ENCODE results near the gene CTNNA3. TPM values are rescaled to one million over a fixed set of nuclear protein-coding genes. Genes with fewer than 3 reads are reported as not detected.

Gene CTNNA3
- total RNA-seq, 2 experiments from 2014 or later = not detected

DNA sequence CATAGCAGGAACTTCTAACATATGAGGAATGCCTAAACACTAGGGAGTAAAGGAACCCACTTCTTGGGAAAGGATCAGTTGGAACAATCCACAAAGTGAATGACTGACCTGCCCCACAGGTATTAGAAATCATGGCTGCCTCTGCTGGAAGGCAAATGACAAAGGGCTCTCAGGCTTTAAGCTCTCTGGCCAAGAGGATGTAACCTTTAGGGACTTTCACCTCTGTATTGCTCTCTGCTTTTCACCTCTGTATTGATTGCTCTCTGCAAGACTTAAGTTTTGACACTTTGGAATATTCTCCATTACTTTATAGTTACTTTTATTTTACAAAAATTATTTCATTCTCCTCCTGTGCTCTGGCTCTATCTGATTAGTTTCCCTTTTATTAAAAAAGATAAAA lies 522.2 kb downstream of the CTNNA3 start:
- no peak overlapping the region for H3K27ac Mint-ChIP-seq
- no peaks in the 10 kb centered on the region for H3K36me3 Mint-ChIP-seq (ENCODE audit: low read depth)
- DNase-seq = no peak
- no peaks in the 10 kb centered on the region for H3K4me1 Mint-ChIP-seq (ENCODE audit: low read depth)
- peaks cover 6% of the 10 kb centered on the region for H3K9me3 Mint-ChIP-seq
- no peak overlapping the region for H3K4me3 Mint-ChIP-seq
- CTCF ChIA-PET = no interaction called here
- H3K27me3 Mint-ChIP-seq (ENCODE audit: low read depth) = no peaks in the 10 kb centered on the region
- intact Hi-C loops (cut with micrococcal nuclease) = no loop called here

GRCh38 chr10:67171970-67172369 lies 524.0 kb downstream of the CTNNA3 start:
- Mint-ChIP-seq H3K27me3 (ENCODE audit: low read depth) (no peaks in the 10 kb centered on the region), H3K36me3 (ENCODE audit: low read depth) (no peaks in the 10 kb centered on the region), H3K9me3 (peaks cover 11% of the 10 kb centered on the region), H3K4me3 (no peak overlapping the region), H3K27ac (no peak overlapping the region), H3K4me1 (ENCODE audit: low read depth) (no peaks in the 10 kb centered on the region)
- no peak for DNase-seq
- CTCF ChIA-PET = interaction anchor here (0.6 kb wide), 1 partner anchor 184 kb away, joined by 3 read pairs; no protein-coding TSS in a partner anchor
- intact Hi-C loops (cut with micrococcal nuclease) = no loop called here

DNA sequence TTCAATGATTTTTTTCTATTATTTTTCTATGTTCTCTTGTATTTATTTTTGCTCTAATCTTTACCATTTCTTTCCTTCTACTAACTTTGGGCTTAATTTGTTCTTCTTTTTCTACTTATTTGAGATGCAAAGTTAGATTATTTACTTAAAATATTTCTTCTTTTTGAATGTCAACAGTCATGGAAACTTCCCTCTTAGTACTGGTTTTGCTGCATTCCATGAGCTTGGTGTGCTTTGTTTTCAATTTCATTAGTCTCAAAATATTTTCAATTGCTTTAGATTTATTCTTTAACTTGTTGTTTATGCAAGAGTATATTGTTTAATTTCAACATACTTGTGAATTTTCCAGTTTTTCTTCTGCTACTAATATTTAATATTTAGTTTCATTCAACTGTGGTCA lies 539.8 kb downstream of the CTNNA3 start:
- intact Hi-C loops (cut with micrococcal nuclease) = no loop called here
- H3K27me3 Mint-ChIP-seq (ENCODE audit: low read depth) = no peaks in the 10 kb centered on the region
- no peak for DNase-seq
- peaks cover 5% of the 10 kb centered on the region for H3K9me3 Mint-ChIP-seq
- no peaks in the 10 kb centered on the region for H3K36me3 Mint-ChIP-seq (ENCODE audit: low read depth)
- H3K4me3 Mint-ChIP-seq = no peak overlapping the region
- H3K4me1 Mint-ChIP-seq (ENCODE audit: low read depth) = no peaks in the 10 kb centered on the region
- CTCF ChIA-PET = no interaction called here
- H3K27ac Mint-ChIP-seq = no peak overlapping the region

- CTCF ChIA-PET = no interaction called here
- Mint-ChIP-seq H3K4me3 (no peak overlapping the region), H3K9me3 (no peaks in the 10 kb centered on the region), H3K27me3 (ENCODE audit: low read depth) (no peaks in the 10 kb centered on the region), H3K36me3 (ENCODE audit: low read depth) (no peaks in the 10 kb centered on the region), H3K27ac (no peak overlapping the region), H3K4me1 (ENCODE audit: low read depth) (no peaks in the 10 kb centered on the region)
- DNase-seq = no peak
- intact Hi-C loops (cut with micrococcal nuclease) = no loop called here
These were observed 544.5 kb downstream of the CTNNA3 start for GRCh38 chr10:67151471-67151870.

DNA sequence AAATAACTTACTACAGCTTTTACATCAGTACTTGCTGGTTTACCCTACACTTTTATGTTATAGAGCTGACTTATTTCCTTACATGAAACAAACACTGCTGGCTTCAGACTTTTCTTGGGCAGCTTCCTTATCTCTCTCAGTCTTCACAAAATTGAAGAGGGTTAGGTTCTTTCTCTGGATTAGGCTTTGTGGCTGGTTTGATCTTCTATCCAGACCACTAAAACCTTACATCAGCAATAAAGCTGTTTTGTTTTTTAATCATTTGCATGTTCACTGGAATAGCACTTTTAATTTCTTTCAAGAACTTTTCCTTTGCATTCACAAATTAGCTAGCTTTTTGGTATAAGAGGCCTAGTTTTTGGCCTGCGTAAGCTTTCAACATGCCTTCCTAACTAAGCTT lies 551.5 kb downstream of the CTNNA3 start:
- CTCF ChIA-PET = no interaction called here
- no peaks in the 10 kb centered on the region for H3K36me3 Mint-ChIP-seq (ENCODE audit: low read depth)
- no peaks in the 10 kb centered on the region for H3K27me3 Mint-ChIP-seq (ENCODE audit: low read depth)
- peaks cover 3% of the 10 kb centered on the region for H3K9me3 Mint-ChIP-seq
- intact Hi-C loops (cut with micrococcal nuclease) = no loop called here
- H3K4me1 Mint-ChIP-seq (ENCODE audit: low read depth) = no peaks in the 10 kb centered on the region
- no peak overlapping the region for H3K27ac Mint-ChIP-seq
- H3K4me3 Mint-ChIP-seq = no peak overlapping the region
- DNase-seq = no peak

DNA sequence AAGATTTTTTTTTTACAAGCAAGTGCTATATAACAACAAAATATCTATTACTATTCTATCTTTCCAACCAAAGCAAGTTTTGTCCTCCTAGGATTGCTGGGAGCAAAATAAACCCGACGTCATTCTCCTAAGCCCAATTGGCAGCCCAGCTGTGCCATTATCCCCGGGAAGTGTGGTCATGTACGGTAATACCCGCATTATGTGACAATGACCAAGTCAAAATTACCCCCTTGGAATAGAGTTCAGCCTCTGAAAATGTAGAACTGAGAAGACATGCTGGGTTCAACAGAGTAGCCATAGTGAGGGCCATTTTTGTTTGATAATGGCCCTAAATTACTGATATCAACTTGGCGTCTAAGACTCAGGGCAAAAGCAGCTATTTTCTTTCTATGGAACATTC lies 554.7 kb downstream of the CTNNA3 start:
- H3K36me3 Mint-ChIP-seq (ENCODE audit: low read depth) = no peaks in the 10 kb centered on the region
- DNase-seq = no peak
- CTCF ChIA-PET = no interaction called here
- no peaks in the 10 kb centered on the region for H3K4me1 Mint-ChIP-seq (ENCODE audit: low read depth)
- no peak overlapping the region for H3K27ac Mint-ChIP-seq
- intact Hi-C loops (cut with micrococcal nuclease) = no loop called here
- H3K9me3 Mint-ChIP-seq = peaks cover 3% of the 10 kb centered on the region
- H3K4me3 Mint-ChIP-seq = no peak overlapping the region
- H3K27me3 Mint-ChIP-seq (ENCODE audit: low read depth) = no peaks in the 10 kb centered on the region

GRCh38 chr10:67140641-67141040 lies 555.4 kb downstream of the CTNNA3 start:
- no peak overlapping the region for H3K27ac Mint-ChIP-seq
- H3K27me3 Mint-ChIP-seq (ENCODE audit: low read depth) = no peaks in the 10 kb centered on the region
- no peak for DNase-seq
- CTCF ChIA-PET = no interaction called here
- intact Hi-C loops (cut with micrococcal nuclease) = no loop called here
- peaks cover 3% of the 10 kb centered on the region for H3K9me3 Mint-ChIP-seq
- H3K4me3 Mint-ChIP-seq = no peak overlapping the region
- H3K36me3 Mint-ChIP-seq (ENCODE audit: low read depth) = no peaks in the 10 kb centered on the region
- H3K4me1 Mint-ChIP-seq (ENCODE audit: low read depth) = no peaks in the 10 kb centered on the region

GRCh38 chr10:67127441-67127840 lies 568.6 kb downstream of the CTNNA3 start:
- H3K27me3 Mint-ChIP-seq (ENCODE audit: low read depth) = no peaks in the 10 kb centered on the region
- no peak overlapping the region for H3K27ac Mint-ChIP-seq
- intact Hi-C loops (cut with micrococcal nuclease) = no loop called here
- CTCF ChIA-PET = no interaction called here
- DNase-seq = no peak
- H3K4me3 Mint-ChIP-seq = no peak overlapping the region
- no peaks in the 10 kb centered on the region for H3K36me3 Mint-ChIP-seq (ENCODE audit: low read depth)
- no peaks in the 10 kb centered on the region for H3K4me1 Mint-ChIP-seq (ENCODE audit: low read depth)
- H3K9me3 Mint-ChIP-seq = no peaks in the 10 kb centered on the region

DNA sequence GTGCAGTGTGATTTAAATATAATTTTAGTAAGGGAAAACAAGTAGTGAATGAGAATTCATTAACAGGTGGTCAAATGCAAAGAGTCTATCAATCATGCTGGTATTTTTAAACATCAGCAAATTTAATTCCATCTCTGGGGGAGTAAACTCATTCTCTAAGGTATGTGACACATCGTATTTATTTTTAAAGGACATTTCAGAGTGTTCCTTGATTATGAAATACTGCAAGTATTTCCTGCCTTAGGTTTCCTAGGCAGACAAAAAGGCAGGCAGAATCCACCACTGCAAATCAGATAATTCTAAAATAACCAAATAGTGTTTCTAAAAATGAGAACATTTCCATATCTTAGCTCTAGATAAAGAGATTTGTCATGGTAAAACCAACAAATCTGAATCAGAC lies 576.3 kb downstream of the CTNNA3 start:
- intact Hi-C loops (cut with micrococcal nuclease) = no loop called here
- CTCF ChIA-PET = interaction anchor here (0.6 kb wide), 1 partner anchor 198 kb away, joined by 3 read pairs; no protein-coding TSS in a partner anchor
- H3K27me3 Mint-ChIP-seq (ENCODE audit: low read depth) = no peaks in the 10 kb centered on the region

DNA sequence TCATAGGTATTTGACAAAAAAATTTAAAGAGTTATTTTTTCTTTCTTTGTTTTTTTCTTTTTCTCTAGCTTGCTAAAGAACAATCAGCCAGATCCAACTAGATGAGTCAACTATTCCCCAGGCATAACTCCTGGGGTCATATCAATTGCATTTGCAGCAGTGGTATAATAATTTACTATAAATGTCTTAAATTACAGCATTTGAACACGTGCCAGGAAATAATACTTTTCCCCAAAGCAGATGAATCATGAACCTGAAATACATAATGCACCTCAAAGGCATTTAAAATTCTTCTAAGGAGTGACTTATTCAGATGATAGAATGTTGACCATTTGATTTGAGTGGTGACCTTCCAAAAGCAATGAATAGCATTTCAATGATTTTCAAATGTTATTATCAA lies 580.0 kb downstream of the CTNNA3 start:
- Mint-ChIP-seq H3K36me3 (ENCODE audit: low read depth) (no peaks in the 10 kb centered on the region), H3K9me3 (no peaks in the 10 kb centered on the region), H3K4me3 (no peak overlapping the region), H3K27ac (no peak overlapping the region), H3K27me3 (ENCODE audit: low read depth) (no peaks in the 10 kb centered on the region), H3K4me1 (ENCODE audit: low read depth) (no peaks in the 10 kb centered on the region)
- DNase-seq = no peak
- intact Hi-C loops (cut with micrococcal nuclease) = no loop called here
- CTCF ChIA-PET = no interaction called here

More for the DNA sequence above, 576.3 kb downstream of the CTNNA3 start:
- H3K4me1 Mint-ChIP-seq (ENCODE audit: low read depth) = no peaks in the 10 kb centered on the region
- H3K27ac Mint-ChIP-seq = no peak overlapping the region
- H3K36me3 Mint-ChIP-seq (ENCODE audit: low read depth) = no peaks in the 10 kb centered on the region
- no peak overlapping the region for H3K4me3 Mint-ChIP-seq
- no peak for DNase-seq
- no peaks in the 10 kb centered on the region for H3K9me3 Mint-ChIP-seq

DNA sequence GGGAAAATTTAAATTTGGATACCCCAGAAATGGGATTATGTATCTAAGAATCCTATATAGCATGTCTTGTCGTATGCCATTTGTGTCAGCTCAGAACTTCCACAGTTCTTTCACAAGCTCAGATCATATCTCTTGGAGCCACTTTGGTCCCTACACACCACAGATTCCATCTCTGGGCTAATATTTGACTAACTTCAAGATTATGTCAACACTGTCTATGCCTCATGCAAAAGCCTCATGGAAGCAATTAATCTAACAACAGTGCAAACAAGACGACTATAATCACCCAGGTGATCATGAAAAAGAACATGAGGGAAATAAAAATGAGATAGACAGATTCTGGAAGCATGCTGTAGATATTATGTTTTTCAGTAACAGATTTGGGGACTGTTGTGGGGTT lies 581.0 kb downstream of the CTNNA3 start:
- no peak for DNase-seq
- Mint-ChIP-seq H3K27ac (no peak overlapping the region), H3K4me3 (no peak overlapping the region), H3K27me3 (ENCODE audit: low read depth) (no peaks in the 10 kb centered on the region), H3K36me3 (ENCODE audit: low read depth) (no peaks in the 10 kb centered on the region), H3K4me1 (ENCODE audit: low read depth) (no peaks in the 10 kb centered on the region), H3K9me3 (no peaks in the 10 kb centered on the region)
- intact Hi-C loops (cut with micrococcal nuclease) = no loop called here
- CTCF ChIA-PET = no interaction called here

GRCh38 chr10:67112765-67113164 lies 583.2 kb downstream of the CTNNA3 start:
- CTCF ChIA-PET = interaction anchor here (0.7 kb wide), 1 partner anchor 832 kb away, joined by 3 read pairs; no protein-coding TSS in a partner anchor
- Mint-ChIP-seq H3K27me3 (ENCODE audit: low read depth) (no peaks in the 10 kb centered on the region), H3K36me3 (ENCODE audit: low read depth) (no peaks in the 10 kb centered on the region), H3K27ac (no peak overlapping the region), H3K9me3 (no peaks in the 10 kb centered on the region), H3K4me1 (ENCODE audit: low read depth) (no peaks in the 10 kb centered on the region), H3K4me3 (no peak overlapping the region)
- no peak for DNase-seq
- intact Hi-C loops (cut with micrococcal nuclease) = no loop called here

GRCh38 chr10:67110286-67110685 lies 585.7 kb downstream of the CTNNA3 start:
- H3K27ac Mint-ChIP-seq = no peak overlapping the region
- H3K4me3 Mint-ChIP-seq = no peak overlapping the region
- CTCF ChIA-PET = no interaction called here
- no peaks in the 10 kb centered on the region for H3K9me3 Mint-ChIP-seq
- intact Hi-C loops (cut with micrococcal nuclease) = no loop called here
- H3K27me3 Mint-ChIP-seq (ENCODE audit: low read depth) = no peaks in the 10 kb centered on the region
- no peak for DNase-seq
- H3K4me1 Mint-ChIP-seq (ENCODE audit: low read depth) = no peaks in the 10 kb centered on the region
- H3K36me3 Mint-ChIP-seq (ENCODE audit: low read depth) = no peaks in the 10 kb centered on the region

DNA sequence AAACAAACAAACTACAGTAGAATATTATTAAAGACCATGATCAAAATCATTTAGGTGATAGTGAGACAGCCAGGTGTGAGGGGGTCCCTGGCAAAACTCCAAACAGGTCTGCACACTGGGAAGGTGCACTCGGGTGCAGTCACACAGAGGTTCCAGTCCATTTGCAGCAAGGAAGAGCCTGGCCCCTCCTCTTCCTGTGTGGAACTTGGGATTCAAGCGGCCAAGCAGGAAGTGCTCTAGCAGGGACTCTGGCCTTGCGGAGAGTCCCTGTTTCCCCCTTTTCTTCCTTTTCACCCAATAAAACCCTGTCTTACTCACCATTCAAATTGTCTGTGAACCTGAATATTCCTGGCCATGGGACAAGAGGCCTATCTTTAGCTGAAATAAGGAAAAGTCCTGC lies 588.3 kb downstream of the CTNNA3 start:
- Mint-ChIP-seq H3K27me3 (ENCODE audit: low read depth) (no peaks in the 10 kb centered on the region), H3K9me3 (no peaks in the 10 kb centered on the region), H3K27ac (no peak overlapping the region), H3K4me1 (ENCODE audit: low read depth) (no peaks in the 10 kb centered on the region), H3K36me3 (ENCODE audit: low read depth) (no peaks in the 10 kb centered on the region), H3K4me3 (no peak overlapping the region)
- CTCF ChIA-PET = no interaction called here
- intact Hi-C loops (cut with micrococcal nuclease) = no loop called here
- no peak for DNase-seq

All from activated naive CD4-positive, alpha-beta T cell treated with anti-CD3 and anti-CD28 coated beads for 36 hours (primary cell).